ENCODE measurements around the gene KIF1B.
A peak's percentile ranks its signal among the peaks of the same experiment; 100 is the strongest.
"Not testable (repeated sequence)": the region's sequence is repeated elsewhere in the genome, so short reads cannot be mapped to it uniquely, and the experiment has no call there.

The KIF1B gene

DNA sequence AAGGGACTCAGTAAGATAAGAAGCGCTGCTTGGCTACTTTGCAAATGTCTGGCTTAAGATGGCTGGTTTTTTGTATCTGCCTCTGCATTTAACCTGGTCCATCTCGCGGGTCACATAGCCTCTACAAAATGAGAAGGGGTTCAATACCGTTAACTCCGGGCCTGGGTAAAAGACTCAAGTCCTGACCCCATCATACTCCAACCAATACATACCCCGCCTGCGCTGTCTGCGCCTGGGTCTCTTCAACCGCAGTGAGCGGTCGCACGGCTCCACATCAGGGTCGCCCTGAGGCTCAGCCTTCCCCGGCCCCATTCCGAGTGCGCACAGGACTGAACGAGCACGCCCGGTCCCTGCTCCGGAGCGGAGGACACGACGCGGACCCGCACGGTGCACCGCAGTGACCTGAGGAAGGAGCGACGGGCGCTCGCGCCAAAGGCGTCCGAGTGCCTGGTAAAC is 187.9 kb downstream of the KIF1B start:
- no peak for DNase-seq

DNA sequence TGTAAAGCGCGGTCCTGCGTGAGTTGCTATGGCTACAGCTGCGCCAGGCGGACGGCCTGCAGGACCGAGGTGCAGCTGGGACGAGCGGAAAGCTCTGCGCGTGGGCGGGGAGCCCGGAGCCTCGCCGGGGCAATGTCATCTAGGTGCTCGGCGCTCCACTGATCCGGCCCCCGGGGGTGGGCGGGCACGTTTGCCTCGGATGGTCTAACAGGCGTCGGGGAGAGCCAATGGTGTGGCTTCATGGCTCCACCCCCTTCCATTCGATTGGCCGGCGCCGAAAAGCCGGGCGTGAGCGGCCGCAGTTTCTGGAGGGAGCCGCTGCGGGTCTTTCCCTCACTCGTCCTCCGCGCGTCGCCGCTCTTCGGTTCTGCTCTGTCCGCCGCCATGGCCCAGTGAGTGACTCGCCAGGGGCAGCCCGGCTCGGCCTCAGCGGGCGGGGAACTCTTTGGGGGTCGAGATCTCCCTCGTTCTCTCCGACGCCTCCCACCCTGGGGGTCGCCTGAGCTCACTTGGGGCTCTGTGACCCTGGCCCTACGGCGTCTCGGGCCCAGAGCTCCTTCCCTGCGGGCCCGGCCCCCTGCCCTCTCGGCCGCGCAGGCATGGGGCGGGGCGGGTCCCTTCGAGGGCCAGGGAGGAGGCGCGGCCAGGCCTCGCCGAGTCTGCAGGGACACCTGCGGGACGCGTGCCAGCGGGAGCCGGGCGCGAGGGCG is 188.5 kb downstream of the KIF1B start, which contains the start of gene PGD:
TSS of gene PGD (plus strand) at position 331 of the 710 bp plus-strand sequence. CDS start at position 385, 54 bp downstream.
- DNase-seq: peak; percentile 97

DNA sequence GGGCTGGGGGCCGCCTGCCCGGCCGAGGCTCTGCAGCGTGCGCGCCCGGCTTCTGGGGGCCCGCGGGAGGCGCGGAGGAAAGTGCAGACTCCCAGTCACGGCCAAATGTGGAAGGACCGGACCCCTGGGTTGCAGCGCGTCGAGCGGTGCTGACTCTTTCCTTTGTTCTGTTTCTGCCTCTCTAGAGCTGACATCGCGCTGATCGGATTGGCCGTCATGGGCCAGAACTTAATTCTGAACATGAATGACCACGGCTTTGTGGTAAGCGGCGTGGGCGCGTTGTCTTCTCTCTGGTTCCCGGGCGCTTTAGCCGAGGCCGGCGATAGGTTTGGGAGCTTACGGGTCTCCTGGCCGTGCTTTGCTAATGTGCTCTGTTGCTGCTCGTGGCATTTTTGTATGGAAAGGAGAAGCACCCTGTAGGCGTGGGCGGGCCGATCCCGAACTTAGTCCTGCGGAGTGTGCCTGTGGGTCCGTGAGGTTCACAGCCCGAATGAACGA is 189.1 kb downstream of the KIF1B start:
- DNase-seq: no peak

DNA sequence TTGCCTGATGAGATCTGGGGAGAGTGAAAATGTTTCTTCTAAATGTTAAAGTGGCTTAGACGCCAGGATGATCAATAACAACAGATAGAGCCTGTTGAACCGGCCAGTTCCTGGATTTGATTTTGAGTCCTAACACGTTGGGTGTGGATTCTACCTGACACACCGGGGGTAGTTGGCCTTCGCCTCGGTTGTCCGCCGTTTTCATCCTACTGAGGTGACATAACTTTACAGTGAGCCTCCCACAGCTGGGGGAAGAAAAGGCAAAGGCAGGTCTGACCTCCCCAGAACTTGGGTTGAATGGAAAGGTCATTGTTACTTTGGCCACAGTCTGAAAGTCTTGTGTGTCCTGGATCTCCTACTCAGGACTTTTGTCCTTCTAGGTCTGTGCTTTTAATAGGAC is 189.6 kb downstream of the KIF1B start:
- no peak for DNase-seq

DNA sequence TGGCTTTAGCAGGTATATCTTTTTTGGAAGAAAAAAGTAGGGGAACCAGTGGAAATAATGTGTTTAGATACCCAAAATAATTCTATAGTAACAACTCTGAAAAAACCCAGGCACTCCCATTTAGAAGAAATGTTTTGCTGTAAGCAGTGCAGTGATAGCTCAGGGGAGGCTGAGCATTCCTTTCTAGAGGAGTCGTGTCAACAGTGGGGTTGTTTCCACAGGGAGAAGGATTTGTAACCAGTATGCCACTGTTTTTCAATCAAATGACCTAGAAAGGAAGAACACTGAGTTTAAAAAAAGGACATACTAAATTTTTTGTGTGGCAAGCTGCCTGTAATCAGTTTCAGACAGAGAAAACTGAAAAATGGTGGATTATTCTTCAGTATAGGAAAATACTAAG is 190.9 kb downstream of the KIF1B start:
- DNase-seq: no peak

DNA sequence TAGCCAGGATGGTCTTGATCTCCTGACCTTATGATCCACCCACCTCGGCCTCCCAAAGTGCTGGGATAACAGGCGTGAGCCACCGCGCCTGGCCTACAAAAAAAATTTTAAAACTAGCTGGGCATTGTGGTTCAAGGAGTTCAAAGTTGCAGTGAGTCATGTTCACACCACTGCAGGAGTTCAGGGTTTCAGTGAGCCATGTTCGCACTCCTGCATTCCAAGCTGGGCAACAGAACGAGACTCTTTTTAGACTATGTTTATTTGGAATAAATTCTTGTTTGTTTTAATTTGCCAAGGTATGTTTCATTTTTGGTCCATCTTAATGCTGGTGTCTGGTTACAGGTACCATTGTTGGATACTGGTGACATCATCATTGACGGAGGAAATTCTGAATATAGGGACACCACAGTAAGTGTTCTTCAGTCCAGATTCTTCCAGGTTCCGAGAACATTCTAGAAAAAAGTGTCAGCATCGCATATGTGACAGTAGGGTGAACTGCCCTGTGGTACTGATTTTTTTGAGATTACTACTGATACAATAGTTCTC is 192.4 kb downstream of the KIF1B start:
- DNase-seq: no peak

DNA sequence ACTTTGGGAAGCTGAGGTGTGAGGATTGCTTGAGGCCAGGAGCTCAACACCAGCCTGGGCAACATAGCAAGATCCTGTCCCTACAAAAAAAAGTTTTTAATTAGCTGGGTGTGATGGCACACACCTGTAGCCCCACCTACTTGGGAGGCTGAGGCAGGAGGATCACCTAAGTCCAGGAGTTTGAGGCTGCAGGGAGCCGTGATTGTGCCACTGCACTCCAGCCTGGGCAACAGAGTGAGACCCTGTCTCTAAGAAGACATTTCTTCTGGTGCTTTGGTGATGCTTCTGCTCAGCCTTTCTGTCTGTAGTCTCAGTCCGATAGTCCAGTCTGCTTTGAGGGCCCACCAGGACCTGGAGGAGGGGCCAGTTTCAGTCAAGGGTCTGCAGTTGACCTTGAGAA is 196.8 kb downstream of the KIF1B start:
- no peak for DNase-seq

DNA sequence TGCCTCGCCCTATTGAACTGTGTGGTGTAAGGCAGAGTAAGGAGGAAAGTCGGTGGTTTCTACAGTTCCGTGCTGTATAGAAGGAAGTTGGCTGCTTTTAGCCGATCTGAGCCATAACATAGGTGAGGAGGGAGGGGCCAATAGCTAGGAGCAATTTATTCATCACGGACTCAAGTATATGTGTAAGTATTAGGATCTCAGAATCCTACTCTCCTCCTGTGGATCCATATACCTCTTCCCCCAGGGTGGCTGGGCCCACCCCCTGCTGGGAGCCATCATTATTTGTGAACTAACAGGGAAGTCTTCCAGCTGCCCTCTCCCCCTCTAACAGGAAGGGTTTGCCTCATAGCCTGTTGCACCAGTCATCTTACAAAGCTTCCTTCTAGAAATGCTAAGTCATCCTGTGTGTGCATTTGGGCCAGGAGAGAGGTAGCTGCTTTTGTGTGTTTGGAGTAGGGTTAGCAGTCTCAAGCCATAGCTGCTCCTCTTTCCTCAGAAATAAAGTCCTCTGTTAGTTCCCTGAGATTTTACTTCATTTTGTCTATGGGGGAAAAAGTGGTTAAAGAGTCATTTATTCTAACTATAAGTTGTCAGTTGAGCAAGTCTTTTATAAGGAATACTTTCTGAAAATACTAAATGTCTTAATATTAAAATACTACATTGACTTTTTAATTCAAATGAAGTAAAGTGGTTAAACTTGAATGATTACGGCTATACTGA is 205.0 kb downstream of the KIF1B start:
- no peak for DNase-seq

DNA sequence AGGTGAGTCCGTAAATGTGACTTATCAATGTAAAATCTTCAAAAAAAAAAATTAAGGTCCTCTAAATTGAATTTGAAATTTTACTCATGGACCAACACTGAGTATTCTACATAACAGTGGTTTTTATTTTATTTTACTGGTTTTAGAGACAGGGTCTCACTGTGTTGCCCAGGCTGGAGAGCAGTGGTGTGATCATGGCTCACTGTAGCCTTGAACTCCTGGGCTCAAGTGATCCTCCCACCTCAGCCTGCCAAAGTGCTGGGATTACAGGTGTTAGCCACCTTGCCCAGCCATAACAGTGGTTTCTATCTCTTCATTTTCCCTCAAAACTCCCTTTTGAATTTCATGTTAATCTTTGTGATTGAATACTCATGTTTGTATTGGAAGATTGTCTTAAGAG is 205.6 kb downstream of the KIF1B start:
- DNase-seq: not testable (repeated sequence)

DNA sequence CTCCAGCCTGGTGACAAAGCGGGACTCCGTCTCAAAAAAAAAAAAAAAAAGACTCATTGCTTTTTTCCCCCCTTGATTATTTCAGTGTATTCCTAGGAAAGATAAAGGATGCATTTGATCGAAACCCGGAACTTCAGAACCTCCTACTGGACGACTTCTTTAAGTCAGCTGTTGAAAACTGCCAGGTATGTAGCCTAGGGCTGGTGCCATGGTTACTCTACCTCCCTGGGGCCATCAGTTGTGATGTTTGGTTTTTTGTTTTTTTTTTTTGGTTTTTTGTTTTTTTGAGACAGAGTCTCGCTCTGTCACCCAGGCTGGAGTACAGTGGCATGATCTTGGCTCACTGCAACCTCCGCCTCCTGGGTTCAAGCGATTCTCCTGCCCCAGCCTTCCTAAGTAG is 208.4 kb downstream of the KIF1B start:
- not testable (repeated sequence) for DNase-seq

DNA sequence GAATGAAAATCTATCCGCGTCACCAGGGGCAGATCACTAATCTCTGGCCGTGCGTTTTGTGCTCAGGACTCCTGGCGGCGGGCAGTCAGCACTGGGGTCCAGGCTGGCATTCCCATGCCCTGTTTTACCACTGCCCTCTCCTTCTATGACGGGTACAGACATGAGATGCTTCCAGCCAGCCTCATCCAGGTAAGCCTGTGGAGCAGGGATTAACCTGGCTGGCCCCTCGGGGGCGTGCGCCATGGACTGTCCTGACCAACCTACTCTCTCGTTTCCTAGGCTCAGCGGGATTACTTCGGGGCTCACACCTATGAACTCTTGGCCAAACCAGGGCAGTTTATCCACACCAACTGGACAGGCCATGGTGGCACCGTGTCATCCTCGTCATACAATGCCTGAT is 209.0 kb downstream of the KIF1B start:
- DNase-seq: no peak

DNA sequence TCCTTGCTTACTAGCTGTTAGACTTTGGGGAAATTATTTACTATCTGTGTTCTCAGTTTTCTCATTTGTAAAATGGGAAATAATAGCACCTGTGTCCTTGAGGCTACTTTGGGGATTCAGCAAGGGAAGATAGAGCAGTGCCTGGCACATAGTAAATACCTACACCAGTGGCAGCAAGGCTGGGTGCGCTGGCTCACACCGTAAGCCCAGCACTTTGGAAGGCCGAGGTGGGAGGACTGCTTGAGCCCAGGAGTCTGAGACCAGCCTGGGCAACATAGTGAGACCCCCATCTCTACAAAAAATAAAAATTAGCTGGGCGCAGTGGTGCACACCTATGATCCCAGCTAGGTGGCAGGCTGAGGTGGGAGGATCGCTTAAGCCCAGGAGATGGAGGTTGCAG is 211.3 kb downstream of the KIF1B start:
- no peak for DNase-seq

DNA sequence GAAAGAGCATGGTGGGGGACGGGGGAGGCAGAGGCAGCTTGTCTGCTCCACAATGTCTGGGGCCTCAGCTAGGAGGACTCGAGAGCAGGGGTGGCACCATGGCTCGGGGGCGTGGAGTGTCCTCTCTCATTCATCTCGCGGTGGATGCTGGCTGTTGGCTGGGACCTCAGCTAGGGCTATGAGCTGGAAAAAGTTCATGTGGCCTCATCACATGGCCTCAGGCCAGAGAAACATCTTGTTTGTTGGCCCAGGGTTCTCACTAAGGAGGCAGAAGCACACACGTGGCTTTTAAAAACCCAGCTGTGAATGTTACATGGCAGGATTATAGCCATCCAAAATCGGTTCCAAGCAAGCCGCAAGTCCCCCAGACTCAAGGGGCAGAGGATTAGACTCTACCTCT is 213.7 kb downstream of the KIF1B start:
- no peak for DNase-seq

DNA sequence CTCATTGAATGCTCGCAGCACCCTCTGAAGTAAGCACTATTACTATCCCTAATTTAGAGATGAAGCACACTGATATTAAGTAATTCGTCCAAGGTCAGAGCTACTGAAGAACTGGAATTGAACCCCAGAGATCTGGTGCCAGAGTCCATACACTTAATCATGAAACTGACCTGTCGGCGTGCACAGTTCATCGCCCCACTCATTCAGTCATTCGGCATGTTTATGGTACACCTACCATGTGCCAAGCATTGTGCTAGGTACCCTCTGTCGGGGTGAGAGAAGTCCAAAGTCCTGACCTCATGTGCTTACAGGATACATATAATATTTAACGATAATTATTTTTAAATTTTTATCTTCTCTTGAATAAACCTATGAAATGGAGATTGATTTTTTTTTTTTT is 214.3 kb downstream of the KIF1B start:
- no peak for DNase-seq

DNA sequence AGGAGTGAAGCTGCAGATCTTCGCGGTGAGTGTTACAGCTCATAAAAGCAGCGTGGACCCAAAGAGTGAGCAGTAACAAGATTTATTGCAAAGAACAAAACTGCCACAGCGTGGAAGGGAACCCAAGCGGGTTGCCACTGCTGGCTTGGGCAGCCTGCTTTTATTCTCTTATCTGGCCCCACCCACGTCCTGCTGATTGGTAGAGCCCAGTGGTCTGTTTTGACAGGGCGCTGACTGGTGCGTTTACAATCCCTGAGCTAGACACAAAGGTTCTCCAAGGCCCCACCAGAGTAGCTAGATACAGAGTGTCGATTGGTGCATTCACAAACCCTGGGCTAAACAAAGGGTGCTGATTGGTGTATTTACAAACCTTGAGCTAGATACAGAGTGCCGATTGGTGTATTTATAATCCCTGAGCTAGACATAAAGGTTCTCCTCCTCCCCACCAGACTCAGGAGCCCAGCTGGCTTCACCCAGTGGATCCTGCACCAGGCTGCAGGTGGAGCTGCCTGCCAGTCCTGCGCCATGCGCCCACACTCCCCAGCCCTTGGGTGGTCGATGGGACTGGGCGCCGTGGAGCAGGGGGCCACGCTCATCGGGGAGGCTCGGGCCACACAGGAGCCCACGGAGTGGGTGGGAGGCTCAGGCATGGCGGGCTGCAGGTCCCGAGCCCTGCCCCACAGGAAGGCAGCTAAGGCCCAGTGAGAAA is 215.6 kb downstream of the KIF1B start:
- not testable (repeated sequence) for DNase-seq

DNA sequence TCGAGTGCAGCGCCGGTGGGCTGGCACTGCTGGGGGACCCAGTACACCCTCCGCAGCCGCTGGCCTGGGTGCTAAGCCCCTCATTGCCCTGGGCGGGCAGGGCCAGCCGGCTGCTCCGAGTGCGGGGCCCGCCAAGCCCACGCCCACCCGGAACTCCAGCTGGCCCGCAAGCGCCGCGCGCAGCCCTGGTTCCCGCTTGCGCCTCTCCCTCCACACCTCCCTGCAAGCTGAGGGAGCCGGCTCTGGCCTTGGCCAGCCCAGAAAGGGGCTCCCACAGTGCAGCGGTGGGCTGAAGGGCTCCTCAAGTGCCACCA is 216.1 kb downstream of the KIF1B start:
- DNase-seq: not testable (repeated sequence)

DNA sequence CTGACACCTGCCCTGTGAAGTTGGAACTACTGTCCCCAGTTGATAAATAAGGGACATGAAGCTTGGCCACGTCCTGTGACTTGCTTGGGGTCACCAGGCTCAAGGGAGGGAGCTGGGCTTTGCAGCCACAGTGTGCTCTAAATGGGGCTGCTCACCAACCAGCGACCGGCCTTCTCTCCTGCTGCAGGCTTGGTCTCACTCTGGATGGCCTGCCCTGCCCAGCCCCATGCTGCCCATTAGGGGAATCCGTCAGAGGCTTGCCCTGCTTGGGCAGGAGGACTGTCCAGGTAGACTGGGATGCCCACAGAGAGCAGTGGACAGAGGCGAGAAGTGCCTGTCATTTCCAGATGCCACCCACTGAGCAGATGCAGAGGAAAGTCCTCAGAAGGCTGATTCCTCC is 218.6 kb downstream of the KIF1B start:
- no peak for DNase-seq

DNA sequence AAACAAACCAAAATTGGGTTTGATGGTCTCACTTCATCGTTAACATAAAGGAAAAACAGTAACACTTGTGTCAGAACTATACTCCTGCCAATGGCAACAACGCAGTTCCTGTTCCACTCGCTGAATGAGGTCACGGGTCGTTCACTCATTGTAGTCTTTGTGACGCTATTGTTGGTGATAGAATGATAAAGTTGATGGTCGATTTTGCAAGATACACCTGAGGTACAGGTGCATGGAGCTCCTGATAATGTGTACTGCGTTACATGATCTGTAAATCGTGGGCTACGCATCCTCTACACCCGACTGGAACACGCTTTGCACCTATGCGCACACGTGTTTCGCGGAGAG is 219.5 kb downstream of the KIF1B start:
- DNase-seq: no peak

DNA sequence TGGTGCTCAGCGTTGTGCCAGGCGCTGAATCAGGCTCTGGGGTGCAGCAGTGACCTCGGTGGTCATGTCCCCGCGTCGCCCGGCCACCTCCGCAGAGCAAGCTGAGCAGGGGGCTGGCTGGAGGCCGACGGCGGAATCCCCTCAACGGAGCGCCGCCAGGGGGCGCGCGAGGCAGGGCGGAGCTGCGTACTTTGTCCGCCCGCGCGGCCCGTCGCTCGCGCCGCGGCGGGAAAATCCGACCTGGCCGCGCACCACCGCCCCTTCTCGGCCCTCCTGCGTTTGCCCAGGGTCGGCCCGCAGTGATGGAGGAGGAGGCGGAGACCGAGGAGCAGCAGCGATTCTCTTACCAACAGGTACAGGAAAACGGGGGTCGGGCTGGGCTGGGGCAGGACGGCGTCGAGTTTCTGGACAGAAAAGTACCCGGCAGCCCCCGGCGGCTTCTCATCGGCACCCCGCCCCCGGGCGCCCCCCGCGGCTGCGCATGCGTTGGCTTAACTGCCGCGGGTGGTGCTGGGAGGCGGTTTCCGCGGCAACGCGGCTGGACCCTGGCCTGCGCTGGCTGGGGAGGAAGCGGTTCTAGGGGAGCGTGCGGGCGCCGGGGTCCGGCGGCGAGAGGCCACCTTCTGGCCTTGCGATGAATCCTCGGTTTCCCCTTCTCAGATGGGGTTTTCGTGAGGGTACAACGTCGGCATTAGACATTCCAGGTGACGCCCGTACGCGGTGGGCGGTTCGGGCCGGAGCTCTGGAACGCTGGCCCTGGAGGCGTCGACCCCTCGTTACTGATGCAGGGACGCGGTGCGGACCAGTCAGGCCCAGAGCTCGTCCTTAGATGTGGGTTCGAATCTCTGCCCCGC is 220.1 kb downstream of the KIF1B start, which contains the start of gene CENPS:
TSS of gene CENPS (plus strand) at position 218 of the 854 bp plus-strand sequence. CDS start at position 303, 85 bp downstream.
- peak; percentile 94 for DNase-seq
